COR-L47 (cell line): ENCODE data around the gene CABLES1.
A peak's percentile ranks its signal among the peaks of the same experiment; 100 is the strongest.
"Not testable (repeated sequence)": the region's sequence is repeated elsewhere in the genome, so short reads cannot be mapped to it uniquely, and the experiment has no call there.

ENCODE experiments used
- DNase-seq: peaks from one replicate; lab custom pipeline; 2025; lab: John Stamatoyannopoulos, UW

Gene CABLES1

DNA sequence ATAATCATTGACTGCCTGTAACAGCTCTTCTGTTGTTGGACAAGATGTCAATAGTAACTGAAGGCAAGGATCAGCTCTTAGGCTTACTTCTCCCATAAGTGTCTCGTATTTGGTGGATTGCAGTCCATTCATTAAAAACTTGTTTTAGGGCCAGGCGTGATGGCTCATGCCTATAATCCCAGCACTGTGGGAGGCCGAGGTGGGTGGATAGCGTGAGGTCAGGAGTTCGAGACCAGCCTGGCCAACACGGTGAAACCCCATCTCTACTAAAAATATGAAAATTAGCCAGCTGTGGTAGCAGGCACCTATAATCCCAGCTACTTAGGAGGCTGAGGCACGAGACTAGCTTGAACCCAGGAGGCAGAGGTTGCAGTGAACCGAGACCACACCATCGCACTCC lies 26.1 kb upstream of the CABLES1 start:
- not testable (repeated sequence) for DNase-seq

DNA sequence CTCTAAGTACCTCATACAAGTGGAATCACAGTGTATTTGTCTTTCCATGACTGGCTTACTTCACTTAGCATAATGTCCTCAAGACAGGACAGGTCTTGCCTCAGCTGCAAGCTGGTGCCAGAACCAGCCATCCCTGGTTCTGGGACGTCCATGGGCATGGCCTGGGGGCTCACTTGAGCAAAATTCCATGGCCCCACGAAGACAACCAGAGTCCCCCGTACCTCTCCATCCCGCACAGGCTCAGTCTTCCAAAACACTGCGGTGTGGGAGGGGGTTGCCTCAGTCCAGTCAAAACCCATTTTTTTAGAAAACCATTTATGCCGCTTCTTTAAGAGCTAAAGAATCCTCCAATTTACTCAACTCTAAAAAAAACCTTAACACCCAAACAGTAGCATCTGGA lies 21.7 kb upstream of the CABLES1 start:
- DNase-seq = no peak

- peak; percentile 18 for DNase-seq
Observed at GRCh38 chr18:23114171-23114881, 21.0 kb upstream of the CABLES1 start.

- DNase-seq = no peak
Observed at GRCh38 chr18:23114911-23115310, 20.4 kb upstream of the CABLES1 start.

- no peak for DNase-seq
Observed at GRCh38 chr18:23115683-23116096, 19.6 kb upstream of the CABLES1 start.

DNA sequence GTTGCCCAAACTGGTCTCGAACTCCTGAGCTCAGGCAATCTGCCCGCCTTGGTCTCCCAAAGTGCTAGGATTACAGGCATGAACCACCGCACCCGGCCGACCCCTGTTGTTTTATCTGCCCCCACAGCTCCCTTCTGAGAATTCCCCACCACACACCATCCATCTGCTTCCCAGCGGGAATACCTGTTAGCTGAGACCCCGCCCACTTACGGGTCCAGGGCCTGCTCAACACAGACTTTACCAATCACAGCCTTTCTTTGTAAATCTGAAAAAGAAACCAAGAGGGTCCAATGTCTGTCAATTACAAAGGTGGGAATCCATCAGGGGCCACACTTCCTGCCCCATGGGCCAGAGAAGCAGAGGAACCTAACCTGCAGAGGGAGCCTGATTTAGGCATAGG lies 14.2 kb upstream of the CABLES1 start:
- no peak for DNase-seq

DNA sequence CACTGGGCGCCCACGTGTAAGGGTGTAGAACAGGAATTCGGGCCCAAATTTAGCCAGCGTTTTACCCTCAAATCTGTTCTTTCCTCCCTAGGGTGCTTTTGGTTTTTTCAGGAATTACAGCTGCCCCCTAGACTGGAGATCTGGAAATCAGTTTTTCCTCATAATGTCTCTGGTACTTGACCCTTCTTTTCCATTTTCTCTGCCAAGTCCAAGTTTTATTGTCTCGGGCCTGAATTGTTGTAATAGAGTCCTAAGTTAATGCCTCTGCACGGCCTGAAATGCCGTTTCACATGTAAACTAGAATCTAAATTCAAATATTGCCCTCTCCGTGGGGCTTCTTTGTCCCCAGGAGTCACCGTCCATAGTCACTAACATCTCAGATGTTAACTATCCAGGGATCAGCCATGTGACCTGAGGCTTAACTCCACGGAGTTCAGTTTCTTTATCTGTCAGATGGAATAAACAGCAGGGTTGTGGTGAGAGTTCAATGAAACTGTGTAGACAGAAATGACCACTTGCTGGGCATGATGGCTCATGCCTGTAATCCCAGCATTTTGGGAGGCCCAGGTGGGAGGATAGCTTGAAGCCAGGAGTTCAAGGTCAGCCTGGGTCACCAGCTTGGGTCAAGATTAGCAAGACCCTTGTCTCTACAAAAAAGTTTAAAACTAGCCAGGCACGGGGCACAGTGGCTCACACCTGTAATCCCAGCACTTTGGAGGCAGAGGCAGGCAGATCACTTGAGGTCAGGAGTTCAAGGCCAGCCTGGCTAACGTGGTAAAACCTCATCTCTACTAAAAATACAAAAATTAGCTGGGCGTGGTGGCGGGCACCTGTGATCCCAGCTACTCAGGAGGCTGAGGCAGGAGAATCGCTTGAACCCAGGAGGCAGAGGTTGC lies 12.7 kb upstream of the CABLES1 start:
- DNase-seq = no peak

DNA sequence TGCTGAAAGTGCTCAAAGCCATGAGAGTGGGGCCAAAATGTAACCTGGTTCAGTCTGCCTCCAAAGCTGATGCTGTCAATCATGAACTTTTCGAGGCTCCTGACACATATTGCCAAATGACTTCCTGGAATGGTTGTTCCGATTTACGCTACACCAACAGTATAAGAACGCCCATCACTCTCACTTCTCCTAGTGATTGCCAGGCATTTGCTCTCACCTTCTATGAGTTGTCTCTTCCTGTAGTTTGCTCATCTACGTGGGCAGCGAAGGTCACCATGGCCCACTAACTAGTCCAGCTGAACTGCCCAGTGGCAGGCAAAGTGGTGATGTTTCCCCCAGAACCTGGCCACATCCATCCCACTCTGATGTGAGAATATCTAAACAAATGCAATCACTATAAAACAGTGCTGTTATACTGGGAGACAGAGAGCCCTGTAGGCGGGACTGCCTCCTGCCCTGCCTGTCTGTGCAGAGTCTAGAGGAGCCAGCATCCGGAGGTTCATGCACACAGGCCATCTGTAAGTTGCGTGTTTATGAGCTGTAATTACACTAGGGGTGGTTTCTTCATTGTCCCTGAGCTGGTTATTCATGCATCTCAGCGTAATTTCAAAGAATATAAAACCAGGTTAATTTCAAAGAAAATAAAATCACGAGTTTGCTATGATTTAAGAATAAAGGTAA lies 8.8 kb upstream of the CABLES1 start:
- DNase-seq = peak; percentile 22

DNA sequence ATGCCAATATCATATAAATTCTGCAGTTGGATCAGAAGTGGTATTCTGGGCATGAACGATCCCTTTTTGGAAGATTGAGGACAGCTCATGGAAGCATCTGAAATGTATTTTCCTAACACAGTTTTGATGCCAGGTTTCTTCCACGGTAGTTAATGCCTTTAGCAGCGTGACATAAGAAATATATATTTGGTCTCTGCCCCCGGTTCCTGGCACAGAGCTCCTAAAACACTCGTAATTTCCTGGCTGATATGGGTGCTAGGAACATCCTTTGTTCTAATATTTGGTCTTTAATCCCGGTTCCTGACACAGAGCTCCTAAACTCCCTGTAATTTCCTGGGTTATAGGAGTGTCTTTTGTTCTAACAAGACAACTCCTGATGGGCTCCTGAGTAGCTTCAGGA lies 8.2 kb upstream of the CABLES1 start:
- no peak for DNase-seq

GRCh38 chr18:23129355-23130002 lies 5.8 kb upstream of the CABLES1 start:
- DNase-seq = no peak

DNA sequence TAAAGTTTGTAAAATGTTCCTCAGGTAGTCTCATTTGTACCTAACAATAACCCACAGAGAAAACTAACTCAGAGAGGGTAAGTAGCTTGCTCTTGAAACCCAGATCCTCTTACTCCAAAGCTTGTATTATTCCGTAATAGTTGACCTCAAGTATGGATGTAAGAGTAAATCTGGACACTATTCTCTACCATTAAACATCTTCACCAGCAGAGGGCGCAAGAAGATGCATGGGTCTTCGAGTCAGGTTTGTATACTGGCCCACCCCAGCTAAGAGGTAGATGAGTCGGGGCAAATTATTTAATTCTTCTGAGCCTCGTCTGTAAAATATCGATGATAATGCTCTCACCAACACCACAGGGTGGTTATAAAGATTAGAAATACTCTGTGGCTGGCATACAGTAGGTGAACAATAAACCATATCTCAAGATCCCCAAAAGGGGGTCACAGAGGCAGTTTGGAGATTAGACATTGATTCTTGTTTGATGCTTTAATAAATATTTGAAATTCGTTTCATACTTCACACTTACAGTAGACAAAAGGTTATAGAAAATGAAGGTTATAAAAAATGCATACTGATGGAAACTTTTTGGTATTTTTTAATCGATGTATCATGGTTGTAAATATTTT lies 3.5 kb upstream of the CABLES1 start:
- peak; percentile 75 for DNase-seq

DNA sequence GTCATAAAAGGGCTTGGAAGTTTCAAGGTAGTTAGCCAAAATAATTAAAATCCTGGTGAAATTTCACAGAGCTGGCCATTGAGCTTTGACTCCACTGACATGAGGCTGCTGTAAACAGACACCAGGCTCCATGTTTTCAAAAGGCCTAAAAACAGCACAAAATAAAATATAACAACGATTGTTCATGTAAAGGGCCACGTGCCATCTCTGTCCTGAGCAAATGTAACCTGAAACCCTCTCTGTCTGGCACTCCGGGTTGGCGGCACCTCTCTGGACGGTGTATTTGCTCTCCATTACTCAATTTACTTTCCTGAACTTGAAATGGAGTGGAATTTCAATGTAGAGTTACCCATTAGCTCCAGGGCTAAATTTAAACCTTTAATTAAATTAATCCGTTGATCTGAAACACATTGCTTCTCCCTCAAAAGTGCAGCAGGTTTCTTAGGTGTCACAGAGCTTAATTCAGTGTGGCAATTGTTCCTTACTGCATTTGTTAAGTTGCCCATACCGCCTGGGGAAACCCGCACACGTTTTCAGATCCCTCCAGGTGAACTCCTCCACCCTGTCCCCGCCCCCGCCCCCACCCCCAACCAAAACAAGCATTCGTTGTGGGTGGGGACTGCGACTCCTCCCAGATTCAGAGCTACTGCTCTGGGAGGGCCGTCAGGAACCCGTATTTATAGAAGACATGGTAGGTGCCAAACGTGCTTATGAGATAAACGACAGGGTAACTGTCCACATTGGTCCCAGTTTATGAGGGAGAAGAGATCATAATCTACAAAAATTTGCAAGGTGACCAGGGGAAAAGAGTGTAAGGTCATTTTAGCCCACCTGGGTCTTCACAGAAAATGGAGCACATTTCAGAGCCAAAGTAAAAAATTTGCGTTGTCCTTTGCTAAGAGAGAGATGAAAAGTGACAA lies 1.2 kb upstream of the CABLES1 start:
- DNase-seq = peak; percentile 94

GRCh38 chr18:23135550-23136325 lies 453 bp downstream of the CABLES1 start:
- DNase-seq = peak; percentile 53

- DNase-seq = peak; percentile 23
Observed at GRCh38 chr18:23136326-23137096, 1.2 kb downstream of the CABLES1 start.

DNA sequence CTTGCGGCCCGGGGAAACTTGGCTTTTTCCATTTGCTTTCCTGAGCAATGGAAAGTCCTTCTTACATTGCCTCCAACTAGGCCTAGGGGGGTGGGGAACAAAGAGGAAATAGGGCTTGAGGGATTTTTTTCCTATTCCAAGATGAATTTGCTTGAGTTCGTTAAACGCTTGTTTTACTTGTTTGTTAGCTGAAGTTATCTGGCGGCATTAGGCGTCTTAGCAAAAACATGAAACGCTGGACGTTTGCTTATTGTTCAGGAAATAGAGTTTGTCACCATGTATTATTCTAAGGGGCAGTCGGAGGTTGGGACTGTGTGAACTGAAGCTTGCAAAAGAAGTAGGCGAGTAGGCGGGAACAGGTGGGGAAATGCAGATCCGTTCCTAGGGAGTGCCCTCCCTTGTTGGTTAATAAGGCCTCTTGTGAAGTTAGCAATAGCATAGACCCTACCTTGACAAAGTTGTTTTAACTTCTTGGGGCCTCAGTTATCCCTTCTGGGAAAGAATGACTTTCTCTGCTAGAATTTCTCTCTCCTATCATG lies 1.9 kb downstream of the CABLES1 start:
- DNase-seq = no peak

DNA sequence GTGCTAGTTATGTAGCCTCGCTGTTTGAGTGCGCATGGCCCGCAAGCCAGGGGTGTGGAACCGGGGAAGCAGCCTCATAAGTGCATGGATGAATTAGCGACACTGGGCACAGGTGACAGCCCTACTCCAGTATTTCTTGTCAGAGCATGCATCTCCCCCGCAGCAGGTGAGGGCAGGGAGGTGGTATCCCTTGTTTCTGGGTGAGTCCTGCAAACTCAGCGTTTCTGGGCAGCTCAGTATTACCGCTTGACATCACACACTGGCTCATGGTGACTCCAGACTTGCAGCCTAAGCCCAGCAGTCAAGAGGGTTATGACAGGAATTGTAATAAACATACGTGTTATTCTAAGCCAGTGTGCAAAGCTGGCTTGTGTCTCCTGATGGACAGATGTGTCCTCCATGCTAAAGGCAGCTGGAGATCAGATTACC lies 2.5 kb downstream of the CABLES1 start:
- DNase-seq = no peak

- DNase-seq = no peak
Observed at GRCh38 chr18:23138471-23138870, 3.2 kb downstream of the CABLES1 start.

DNA sequence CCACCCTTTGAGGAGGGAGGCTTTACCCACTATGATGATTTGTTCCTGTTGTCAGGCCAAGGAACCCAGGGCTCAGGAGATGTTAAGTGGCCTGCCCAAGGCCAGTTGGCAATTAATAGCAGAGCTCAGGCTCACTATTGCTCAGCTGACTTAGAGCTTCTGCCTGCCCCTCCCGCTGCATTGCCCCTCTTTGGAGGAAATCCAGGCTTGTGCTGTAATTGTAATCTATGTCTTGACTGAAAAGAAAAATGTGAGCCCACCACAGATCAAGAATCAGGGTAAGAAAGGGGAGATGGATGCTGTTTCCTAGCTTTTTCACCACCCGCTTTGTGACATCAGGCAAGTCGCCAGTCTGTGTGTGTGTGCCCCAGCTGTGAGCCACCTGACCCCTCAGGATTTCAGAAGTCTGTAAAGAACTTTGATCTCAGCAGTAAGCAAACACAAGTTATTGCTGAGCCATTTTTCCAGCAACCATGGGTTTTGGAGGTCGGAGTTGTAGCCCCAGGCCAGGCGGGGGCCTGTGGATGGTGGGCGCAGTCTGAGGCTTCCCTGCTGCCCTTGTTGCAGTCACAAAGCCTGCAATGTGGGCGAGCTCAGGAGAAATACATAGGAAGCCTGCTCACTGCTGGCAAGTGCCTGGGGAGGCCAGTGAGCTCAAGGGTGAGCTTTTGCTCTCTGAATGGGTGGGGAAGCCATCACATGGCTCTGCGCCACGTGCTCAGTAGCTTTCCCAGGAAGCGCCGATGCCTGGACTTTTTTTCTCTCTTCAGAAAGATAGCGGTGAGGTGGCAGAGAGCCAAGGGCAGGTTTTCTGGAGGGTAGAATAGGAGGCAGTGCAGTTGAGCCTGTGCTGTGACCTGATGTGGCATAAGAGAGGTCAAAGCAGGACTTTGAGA lies 6.1 kb downstream of the CABLES1 start:
- DNase-seq = peak; percentile 39
